Measurements from ENCODE around the gene HOXA4.

DNA sequence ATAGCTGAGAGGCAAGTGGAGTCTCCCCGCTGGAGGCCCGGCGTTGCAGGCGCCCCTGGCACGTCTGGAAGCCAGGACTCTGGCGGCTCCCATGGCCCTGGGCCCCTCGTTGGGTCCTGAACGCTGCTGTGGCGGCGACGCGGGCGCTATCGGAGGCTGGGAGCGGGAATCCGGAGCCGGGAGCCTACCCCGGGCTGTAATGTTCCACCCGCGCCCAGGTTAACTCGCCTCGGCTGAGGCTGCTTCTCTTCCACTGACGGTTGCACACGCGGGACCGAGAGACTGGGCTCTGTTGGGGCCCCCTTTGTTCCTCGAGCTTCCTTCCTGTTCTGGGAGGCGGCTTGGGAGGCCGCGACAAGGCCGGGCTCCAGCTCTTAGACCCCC lies 14.2 kb upstream of the HOXA4 start:
- TF ChIP-seq, protein P1, sequence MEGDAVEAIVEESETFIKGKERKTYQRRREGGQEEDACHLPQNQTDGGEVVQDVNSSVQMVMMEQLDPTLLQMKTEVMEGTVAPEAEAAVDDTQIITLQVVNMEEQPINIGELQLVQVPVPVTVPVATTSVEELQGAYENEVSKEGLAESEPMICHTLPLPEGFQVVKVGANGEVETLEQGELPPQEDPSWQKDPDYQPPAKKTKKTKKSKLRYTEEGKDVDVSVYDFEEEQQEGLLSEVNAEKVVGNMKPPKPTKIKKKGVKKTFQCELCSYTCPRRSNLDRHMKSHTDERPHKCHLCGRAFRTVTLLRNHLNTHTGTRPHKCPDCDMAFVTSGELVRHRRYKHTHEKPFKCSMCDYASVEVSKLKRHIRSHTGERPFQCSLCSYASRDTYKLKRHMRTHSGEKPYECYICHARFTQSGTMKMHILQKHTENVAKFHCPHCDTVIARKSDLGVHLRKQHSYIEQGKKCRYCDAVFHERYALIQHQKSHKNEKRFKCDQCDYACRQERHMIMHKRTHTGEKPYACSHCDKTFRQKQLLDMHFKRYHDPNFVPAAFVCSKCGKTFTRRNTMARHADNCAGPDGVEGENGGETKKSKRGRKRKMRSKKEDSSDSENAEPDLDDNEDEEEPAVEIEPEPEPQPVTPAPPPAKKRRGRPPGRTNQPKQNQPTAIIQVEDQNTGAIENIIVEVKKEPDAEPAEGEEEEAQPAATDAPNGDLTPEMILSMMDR (IDR thresholded peaks at IDR 0.05 in 2 of 3, conservative IDR thresholded peaks at IDR 0.05 in 1 of 3; ENCODE audit: borderline replicate concordance in 1 of 3, insufficient read depth in 1 of 3, low read depth in 2 of 3, low read length in 2 of 3): no peak
- no peak for TF ChIP-seq SP1 (IDR thresholded peaks at IDR 0.05; ENCODE audit: low read depth)
- TF ChIP-seq, protein P2, sequence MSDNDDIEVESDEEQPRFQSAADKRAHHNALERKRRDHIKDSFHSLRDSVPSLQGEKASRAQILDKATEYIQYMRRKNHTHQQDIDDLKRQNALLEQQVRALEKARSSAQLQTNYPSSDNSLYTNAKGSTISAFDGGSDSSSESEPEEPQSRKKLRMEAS (IDR thresholded peaks at IDR 0.05): no peak
- no peak for TF ChIP-seq SRF (IDR thresholded peaks at IDR 0.05; ENCODE audit: low read depth)
- TF ChIP-seq EZH2 (IDR thresholded peaks at IDR 0.05): no peak
- no peak for TF ChIP-seq EGR1 (IDR thresholded peaks at IDR 0.05; ENCODE audit: low read depth)
- TF ChIP-seq, protein P3, sequence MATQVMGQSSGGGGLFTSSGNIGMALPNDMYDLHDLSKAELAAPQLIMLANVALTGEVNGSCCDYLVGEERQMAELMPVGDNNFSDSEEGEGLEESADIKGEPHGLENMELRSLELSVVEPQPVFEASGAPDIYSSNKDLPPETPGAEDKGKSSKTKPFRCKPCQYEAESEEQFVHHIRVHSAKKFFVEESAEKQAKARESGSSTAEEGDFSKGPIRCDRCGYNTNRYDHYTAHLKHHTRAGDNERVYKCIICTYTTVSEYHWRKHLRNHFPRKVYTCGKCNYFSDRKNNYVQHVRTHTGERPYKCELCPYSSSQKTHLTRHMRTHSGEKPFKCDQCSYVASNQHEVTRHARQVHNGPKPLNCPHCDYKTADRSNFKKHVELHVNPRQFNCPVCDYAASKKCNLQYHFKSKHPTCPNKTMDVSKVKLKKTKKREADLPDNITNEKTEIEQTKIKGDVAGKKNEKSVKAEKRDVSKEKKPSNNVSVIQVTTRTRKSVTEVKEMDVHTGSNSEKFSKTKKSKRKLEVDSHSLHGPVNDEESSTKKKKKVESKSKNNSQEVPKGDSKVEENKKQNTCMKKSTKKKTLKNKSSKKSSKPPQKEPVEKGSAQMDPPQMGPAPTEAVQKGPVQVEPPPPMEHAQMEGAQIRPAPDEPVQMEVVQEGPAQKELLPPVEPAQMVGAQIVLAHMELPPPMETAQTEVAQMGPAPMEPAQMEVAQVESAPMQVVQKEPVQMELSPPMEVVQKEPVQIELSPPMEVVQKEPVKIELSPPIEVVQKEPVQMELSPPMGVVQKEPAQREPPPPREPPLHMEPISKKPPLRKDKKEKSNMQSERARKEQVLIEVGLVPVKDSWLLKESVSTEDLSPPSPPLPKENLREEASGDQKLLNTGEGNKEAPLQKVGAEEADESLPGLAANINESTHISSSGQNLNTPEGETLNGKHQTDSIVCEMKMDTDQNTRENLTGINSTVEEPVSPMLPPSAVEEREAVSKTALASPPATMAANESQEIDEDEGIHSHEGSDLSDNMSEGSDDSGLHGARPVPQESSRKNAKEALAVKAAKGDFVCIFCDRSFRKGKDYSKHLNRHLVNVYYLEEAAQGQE (IDR thresholded peaks at IDR 0.05; ENCODE audit: low read depth): no peak
- TF ChIP-seq POLR2AphosphoS5 (IDR thresholded peaks at IDR 0.05; ENCODE audit: low read depth, low read length): no peak
- no peak for TF ChIP-seq POLR2A (IDR thresholded peaks at IDR 0.05; ENCODE audit: borderline replicate concordance, extremely low read depth, insufficient read depth, insufficient read length)
- TF ChIP-seq, protein P4, sequence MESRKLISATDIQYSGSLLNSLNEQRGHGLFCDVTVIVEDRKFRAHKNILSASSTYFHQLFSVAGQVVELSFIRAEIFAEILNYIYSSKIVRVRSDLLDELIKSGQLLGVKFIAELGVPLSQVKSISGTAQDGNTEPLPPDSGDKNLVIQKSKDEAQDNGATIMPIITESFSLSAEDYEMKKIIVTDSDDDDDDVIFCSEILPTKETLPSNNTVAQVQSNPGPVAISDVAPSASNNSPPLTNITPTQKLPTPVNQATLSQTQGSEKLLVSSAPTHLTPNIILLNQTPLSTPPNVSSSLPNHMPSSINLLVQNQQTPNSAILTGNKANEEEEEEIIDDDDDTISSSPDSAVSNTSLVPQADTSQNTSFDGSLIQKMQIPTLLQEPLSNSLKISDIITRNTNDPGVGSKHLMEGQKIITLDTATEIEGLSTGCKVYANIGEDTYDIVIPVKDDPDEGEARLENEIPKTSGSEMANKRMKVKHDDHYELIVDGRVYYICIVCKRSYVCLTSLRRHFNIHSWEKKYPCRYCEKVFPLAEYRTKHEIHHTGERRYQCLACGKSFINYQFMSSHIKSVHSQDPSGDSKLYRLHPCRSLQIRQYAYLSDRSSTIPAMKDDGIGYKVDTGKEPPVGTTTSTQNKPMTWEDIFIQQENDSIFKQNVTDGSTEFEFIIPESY (IDR thresholded peaks at IDR 0.05; ENCODE audit: extremely low read depth, insufficient replicate concordance, low read length): no peak
